ENCODE results near the gene HLA-DOA.

HLA-DOA gene

GRCh38 chr6:33018418-33018817 lies 9.0 kb upstream of the HLA-DOA start:
- Histone ChIP-seq H3K27ac (peak overlapping the region in 19 of 21 experiments; percentile 43 to 90 (median 81)), H3K4me3 (no peak overlapping the region)

GRCh38 chr6:33017694-33018353 lies 8.4 kb upstream of the HLA-DOA start:
- H3K27ac ChIP-seq = peak overlapping the region in 19 of 21 experiments; percentile 43 to 90 (median 78)
- H3K4me3 ChIP-seq = no peak overlapping the region

- Histone ChIP-seq H3K27ac (peak overlapping the region in 17 of 21 experiments; percentile 2 to 90 (median 78)), H3K4me3 (no peak overlapping the region)
These were observed 7.6 kb upstream of the HLA-DOA start for GRCh38 chr6:33017018-33017417.

DNA sequence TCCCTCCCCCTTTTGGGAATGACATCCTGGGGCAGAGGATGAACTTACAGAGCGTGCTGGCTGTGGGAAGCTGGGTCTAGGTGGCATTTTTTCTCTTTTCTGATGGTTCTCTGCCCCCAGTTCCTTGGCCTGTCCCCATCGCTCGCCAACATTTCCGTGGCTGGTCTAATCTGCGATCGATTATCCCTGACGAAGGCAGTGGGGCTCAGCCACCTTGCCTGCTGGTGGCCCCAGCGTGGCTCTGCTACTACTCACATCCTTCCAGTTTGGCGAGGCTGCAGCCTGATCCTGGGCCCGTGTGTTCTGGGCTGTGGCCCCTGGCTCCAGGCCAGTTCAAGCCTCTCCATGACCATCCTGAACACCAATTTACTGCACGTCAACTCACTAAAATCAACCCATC lies 6.4 kb upstream of the HLA-DOA start:
- Histone ChIP-seq H3K27ac (peak overlapping the region in 9 of 21 experiments; percentile 10 to 86 (median 54)), H3K4me3 (no peak overlapping the region)

- H3K27ac ChIP-seq = peak overlapping the region in 10 of 21 experiments; percentile 5 to 86 (median 48)
- no peak overlapping the region for H3K4me3 ChIP-seq
These were observed 5.6 kb upstream of the HLA-DOA start for GRCh38 chr6:33014841-33015634.

GRCh38 chr6:33013608-33014007 lies 4.2 kb upstream of the HLA-DOA start:
- Histone ChIP-seq H3K4me3 (no peak overlapping the region), H3K27ac (no peak overlapping the region)

- Histone ChIP-seq H3K27ac (peak overlapping the region in 2 of 21 experiments; percentile 60 to 84), H3K4me3 (no peak overlapping the region)
These were observed 965 bp upstream of the HLA-DOA start for GRCh38 chr6:33010356-33010755.

- no peak overlapping the region for H3K4me3 ChIP-seq
- H3K27ac ChIP-seq = peak overlapping the region in 1 of 21 experiments; percentile 84
These were observed 1.5 kb downstream of the HLA-DOA start for GRCh38 chr6:33007831-33008400.

- no peak overlapping the region for H3K27ac ChIP-seq
- H3K4me3 ChIP-seq = no peak overlapping the region
These were observed 4.5 kb downstream of the HLA-DOA start for GRCh38 chr6:33004940-33005339.

DNA sequence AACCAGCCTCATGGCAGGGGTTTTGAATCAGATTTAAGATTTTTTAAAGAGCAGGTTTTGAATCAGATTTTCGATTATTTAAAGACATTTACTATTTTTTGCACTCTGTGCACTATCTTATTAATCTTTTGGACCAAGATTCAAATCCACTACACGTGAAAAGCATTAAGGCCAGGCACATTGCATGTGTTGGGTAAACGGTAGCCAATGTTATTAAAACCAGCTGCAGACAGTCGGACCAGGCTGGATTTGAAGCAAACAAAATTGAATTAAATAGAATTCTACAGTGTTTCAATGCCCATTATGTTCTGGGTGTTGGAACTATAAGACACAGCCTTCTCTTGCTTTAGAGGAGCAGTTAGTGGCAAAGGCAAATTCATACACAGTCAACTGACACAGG lies 7.7 kb downstream of the HLA-DOA start:
- Histone ChIP-seq H3K4me3 (no peak overlapping the region), H3K27ac (no peak overlapping the region)

DNA sequence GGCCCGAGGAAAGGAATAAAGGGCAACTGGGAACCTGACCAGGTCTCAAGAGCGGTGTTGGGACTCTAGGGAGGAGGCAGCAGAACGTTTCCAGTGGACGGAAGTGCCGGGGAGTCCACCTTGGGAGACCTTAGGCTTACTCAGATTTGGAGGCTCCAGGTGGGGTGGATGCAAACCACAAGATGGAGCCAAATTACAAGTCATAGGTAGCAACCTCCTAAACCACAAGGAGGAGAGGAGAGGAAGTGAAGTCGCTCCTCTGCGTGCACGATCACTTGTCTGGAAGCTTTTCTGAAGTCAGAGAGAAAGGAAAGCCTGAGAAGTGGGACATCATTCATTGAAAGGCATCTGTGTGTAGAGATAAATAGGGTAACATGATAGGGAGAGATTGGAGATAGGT lies 9.3 kb downstream of the HLA-DOA start:
- no peak overlapping the region for H3K4me3 ChIP-seq
- H3K27ac ChIP-seq = no peak overlapping the region

DNA sequence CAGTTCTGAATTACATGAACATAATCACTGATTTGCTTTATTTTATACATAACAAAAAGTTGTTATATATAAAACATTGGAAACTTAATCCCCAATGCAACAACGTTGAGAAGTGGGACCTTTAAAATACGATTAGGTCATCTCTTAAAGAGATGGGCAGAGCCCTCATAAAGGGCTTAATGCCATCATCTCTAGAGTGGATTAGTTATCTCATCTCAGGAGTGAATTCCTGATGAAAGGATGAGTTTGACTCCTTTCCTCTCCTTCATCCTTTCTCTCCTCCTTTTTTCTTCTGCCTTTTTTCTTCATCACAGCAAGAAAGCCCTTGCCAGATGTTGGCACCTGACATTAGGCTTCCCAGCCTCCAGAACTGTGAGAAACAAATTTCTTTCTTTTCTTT lies 13.9 kb downstream of the HLA-DOA start:
- Histone ChIP-seq H3K4me3 (no peak overlapping the region), H3K27ac (no peak overlapping the region)

DNA sequence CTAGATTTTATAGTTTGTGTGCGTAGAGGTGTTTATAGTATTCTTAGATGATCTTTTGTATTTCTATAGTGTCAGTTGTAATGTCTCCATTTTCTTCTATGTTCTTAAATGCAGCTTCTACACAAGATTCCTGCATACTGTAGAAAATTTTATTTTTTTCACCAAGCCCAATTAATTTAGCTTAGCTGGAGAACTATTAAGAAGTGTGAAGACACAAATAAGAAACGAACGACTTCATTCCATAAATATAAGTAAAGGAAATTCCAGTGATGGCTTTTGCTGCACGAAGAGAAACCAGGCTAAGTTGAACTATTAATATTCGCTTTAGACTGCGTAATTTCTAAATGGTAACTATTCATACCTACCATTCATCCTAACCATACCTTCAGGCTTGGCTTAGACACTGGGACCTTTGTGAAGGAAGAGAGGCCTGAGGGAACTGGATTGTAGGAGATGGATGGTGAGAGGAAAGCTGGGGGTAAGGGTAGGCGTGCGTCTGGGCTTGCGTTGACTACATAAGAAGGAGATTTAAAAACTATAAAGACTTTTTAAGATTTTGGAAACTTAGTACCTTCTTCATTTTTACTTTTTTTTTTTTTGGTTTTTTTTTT lies 15.9 kb downstream of the HLA-DOA start:
- Histone ChIP-seq H3K4me3 (no peak overlapping the region), H3K27ac (no peak overlapping the region)

- H3K27ac ChIP-seq = no peak overlapping the region
- no peak overlapping the region for H3K4me3 ChIP-seq
These were observed 17.4 kb downstream of the HLA-DOA start for GRCh38 chr6:32991972-32992371.

DNA sequence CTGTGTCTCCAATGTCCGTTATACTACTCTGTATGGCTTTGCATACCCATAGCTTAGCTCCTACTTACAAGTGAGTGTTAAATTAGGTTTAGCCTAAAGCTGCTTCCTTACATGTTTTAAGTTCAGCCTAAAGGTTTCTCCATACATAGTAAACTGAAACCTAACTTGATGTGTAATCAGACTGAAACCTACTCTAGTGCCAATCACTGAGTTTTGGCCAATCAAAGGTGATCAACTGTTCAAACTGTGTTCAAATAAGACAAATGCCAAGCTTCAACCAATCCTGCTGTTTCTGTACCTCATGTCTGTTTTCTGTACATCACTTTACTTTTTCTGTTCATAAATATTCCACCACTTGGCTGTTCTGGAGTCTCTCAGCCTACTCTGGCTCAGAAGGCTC lies 20.0 kb downstream of the HLA-DOA start:
- H3K27ac ChIP-seq = no peak overlapping the region
- no peak overlapping the region for H3K4me3 ChIP-seq

- Histone ChIP-seq H3K4me3 (no peak overlapping the region), H3K27ac (peak overlapping the region in 1 of 21 experiments; percentile 37)
These were observed 24.6 kb downstream of the HLA-DOA start for GRCh38 chr6:32984622-32985389.

DNA sequence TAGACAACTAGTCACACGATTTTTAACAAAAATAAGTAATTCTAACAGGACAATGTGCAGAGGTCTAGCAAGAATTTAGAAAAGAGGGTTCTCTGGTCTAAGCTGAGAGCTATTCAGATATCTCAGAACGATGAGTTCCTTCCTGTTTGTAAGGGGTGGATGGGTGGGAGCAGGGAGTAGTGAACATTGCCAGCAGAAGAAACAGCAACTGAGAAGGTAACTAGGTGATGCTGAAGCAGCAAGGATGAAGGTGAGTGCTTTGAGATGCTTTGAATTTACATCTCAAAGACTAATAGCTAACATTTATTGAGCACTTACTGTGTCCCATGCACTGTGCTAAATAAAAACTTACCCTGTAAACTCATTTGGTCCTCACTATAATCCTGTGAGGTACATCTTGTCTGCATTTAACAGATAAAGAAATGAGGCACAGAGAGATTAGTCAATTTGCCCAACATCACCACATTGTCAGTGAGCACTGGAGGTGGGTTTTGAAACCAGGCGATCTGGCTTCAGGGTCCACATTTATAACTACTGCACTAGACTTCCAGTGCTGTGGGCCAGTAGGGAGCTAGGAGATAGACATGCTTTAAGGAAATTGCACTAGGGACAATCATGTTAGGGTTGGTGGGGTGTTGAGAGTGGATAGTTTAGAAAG lies 25.3 kb downstream of the HLA-DOA start:
- Histone ChIP-seq H3K27ac (peak overlapping the region in 1 of 21 experiments; percentile 37), H3K4me3 (no peak overlapping the region)

DNA sequence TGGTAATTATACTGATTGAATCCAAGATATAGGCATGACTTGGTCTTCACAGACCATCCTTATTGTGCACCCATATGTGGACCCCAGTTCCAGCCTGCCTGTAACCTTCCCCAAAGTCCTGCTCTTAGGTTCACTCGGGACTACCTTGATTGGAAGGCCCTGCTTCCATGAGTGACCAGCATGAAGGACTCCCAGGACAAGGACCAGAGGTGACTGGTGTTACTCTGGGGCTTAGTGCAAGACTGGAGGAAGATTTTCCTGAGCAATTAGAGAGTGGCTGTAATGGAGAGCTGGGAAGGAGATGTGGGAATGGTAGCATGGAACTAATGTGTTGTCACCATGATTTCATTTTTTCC lies 25.9 kb downstream of the HLA-DOA start:
- Histone ChIP-seq H3K27ac (no peak overlapping the region), H3K4me3 (no peak overlapping the region)

All from skin epidermis (tissue), 12 donors.